ENCODE data around the gene VTA1.
"Not testable (repeated sequence)": the region's sequence is repeated elsewhere in the genome, so short reads cannot be mapped to it uniquely, and the experiment has no call there.

The VTA1 gene

GRCh38 chr6:142172758-142173157 is 25.7 kb downstream of the VTA1 start:
- no peak for DNase-seq

GRCh38 chr6:142173980-142174379 is 26.9 kb downstream of the VTA1 start:
- DNase-seq = no peak

GRCh38 chr6:142174703-142175102 is 27.6 kb downstream of the VTA1 start:
- DNase-seq = no peak

- DNase-seq = no peak
Observed at GRCh38 chr6:142178129-142178528, 31.1 kb downstream of the VTA1 start.

- no peak for DNase-seq
Observed at GRCh38 chr6:142182004-142182403, 34.9 kb downstream of the VTA1 start.

- DNase-seq = no peak
Observed at GRCh38 chr6:142183351-142183750, 36.3 kb downstream of the VTA1 start.

GRCh38 chr6:142184307-142184706 is 37.2 kb downstream of the VTA1 start:
- DNase-seq = no peak

- DNase-seq = no peak
Observed at GRCh38 chr6:142185641-142186040, 38.6 kb downstream of the VTA1 start.

GRCh38 chr6:142187209-142187608 is 40.1 kb downstream of the VTA1 start:
- no peak for DNase-seq

- not testable (repeated sequence) for DNase-seq
Observed at GRCh38 chr6:142188341-142188740, 41.3 kb downstream of the VTA1 start.

GRCh38 chr6:142189057-142189456 is 42.0 kb downstream of the VTA1 start:
- DNase-seq = no peak

GRCh38 chr6:142192343-142192742 is 45.3 kb downstream of the VTA1 start:
- no peak for DNase-seq

- no peak for DNase-seq
Observed at GRCh38 chr6:142193621-142194020, 46.6 kb downstream of the VTA1 start.

GRCh38 chr6:142195862-142196541 is 48.9 kb downstream of the VTA1 start:
- DNase-seq = no peak

- DNase-seq = no peak
Observed at GRCh38 chr6:142200846-142201628, 54.0 kb downstream of the VTA1 start.

- DNase-seq = peak; percentile 77
Observed at GRCh38 chr6:142207265-142207877, 60.3 kb downstream of the VTA1 start.

- no peak for DNase-seq
Observed at GRCh38 chr6:142210606-142211005, 63.5 kb downstream of the VTA1 start.

GRCh38 chr6:142213402-142213801 is 66.3 kb downstream of the VTA1 start:
- DNase-seq = no peak

- no peak for DNase-seq
Observed at GRCh38 chr6:142218446-142218845, 71.4 kb downstream of the VTA1 start.

GRCh38 chr6:142222022-142222421 is 75.0 kb downstream of the VTA1 start:
- no peak for DNase-seq

- DNase-seq = no peak
Observed at GRCh38 chr6:142223938-142224337, 76.9 kb downstream of the VTA1 start.

- DNase-seq = no peak
Observed at GRCh38 chr6:142225115-142225514, 78.1 kb downstream of the VTA1 start.

GRCh38 chr6:142225552-142225951 is 78.5 kb downstream of the VTA1 start:
- DNase-seq = no peak

GRCh38 chr6:142226731-142227130 is 79.7 kb downstream of the VTA1 start:
- no peak for DNase-seq
